Activated CD8-positive, alpha-beta T cell treated with anti-CD3 and anti-CD28 coated beads for 36 hours (primary cell): ENCODE results near the gene DIAPH1. TPM values are rescaled to one million over a fixed set of nuclear protein-coding genes. Genes with fewer than 3 reads are reported as not detected.

Source experiments
- ATAC-seq: fragments of 200-7000 bp; cut with Tn5 transposase; one replicate; pipeline ENCODE4 v1.10.0; 2021; ENCODE audit warnings: mild to moderate bottlenecking, moderate library complexity
- CTCF ChIA-PET: fragments of 350-600 bp; sonication (Branson Sonifier 250); formaldehyde crosslinking; loops from one replicate; lab custom pipeline; 2021; ENCODE audit warnings: antibody characterized with exemption; lab: Charles Lee
- POLR2A ChIA-PET: fragments of 350-600 bp; sonication (Branson Sonifier 250); formaldehyde crosslinking; loops from one replicate; lab custom pipeline; 2021; ENCODE audit warnings: antibody characterized with exemption; lab: Charles Lee
- DNase-seq: peaks from one replicate; pipeline ENCODE4 v3.0.0-alpha.2; 2020
- H3K27ac Mint-ChIP-seq: one replicate; pipeline ENCODE4 v1.8.0; 2021; ENCODE audit warnings: mild to moderate bottlenecking, mixed read lengths
- H3K27me3 Mint-ChIP-seq: one replicate; pipeline ENCODE4 v1.8.0; 2021; ENCODE audit warnings: mixed read lengths
- H3K36me3 Mint-ChIP-seq: one replicate; pipeline ENCODE4 v1.8.0; 2021; ENCODE audit warnings: low read depth, mixed read lengths
- H3K4me1 Mint-ChIP-seq: one replicate; pipeline ENCODE4 v1.8.0; 2021; ENCODE audit warnings: low read depth, mixed read lengths
- H3K4me3 Mint-ChIP-seq: one replicate; pipeline ENCODE4 v1.8.0; 2021; ENCODE audit warnings: mild to moderate bottlenecking, moderate library complexity, mixed read lengths
- H3K9me3 Mint-ChIP-seq: one replicate; pipeline ENCODE4 v1.8.0; 2021; ENCODE audit warnings: mixed read lengths
- CTCF ChIP-seq: fragments of 200-600 bp; IDR thresholded peaks from one replicate; pipeline ENCODE4 v1.8.0; 2022; ENCODE audit warnings: antibody characterized with exemption, mild to moderate bottlenecking
- intact Hi-C: fragments of 100-400 bp; cut with micrococcal nuclease; formaldehyde crosslinking; loops from one replicate; pipeline ENCODE4 v1.10.0; 2022
- total RNA-seq, 2 experiments: library from RNA; stranded (reverse); gene quantifications; one replicate each; pipeline ENCODE4 v1.2.3, GENCODE V29; 2021

DIAPH1 gene
- total RNA-seq, 2 experiments from 2014 or later: 209 to 218 TPM

DNA sequence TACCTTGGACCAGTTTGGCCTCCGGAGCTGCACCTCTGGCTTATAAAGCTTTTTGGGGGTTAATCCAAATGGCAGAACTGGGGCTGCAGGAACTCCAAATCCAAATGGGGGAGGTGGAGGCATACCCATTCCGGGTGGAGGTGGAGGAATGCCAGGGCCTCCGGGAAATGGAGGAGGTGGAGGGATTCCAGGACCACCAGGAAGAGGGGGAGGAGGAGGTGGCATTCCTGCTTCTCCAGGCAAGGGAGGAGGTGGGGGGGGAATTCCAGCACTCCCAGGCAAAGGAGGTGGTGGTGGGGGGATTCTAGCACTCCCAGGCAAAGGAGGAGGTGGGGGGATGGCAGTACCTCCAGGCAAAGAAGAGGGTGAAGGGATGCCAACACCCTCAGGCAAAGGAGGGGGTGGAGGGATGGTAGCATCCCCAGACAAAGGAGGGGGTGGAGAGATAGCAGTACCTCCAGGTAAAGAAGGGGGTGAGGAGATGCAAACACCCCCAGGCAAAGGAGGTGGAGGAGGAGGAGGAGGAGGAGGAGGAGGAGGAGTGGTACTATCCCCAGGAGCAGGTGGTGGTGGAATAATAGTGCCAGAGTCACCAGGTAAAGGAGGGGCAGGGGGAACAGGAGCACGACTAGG, 45.2 kb downstream of the DIAPH1 start:
- H3K9me3 Mint-ChIP-seq: no peaks in the 10 kb centered on the region
- no peak for ATAC-seq
- H3K4me3 Mint-ChIP-seq: no peak overlapping the region
- no peaks in the 10 kb centered on the region for H3K27me3 Mint-ChIP-seq
- POLR2A ChIA-PET: interaction anchor here (0.8 kb wide), 1 partner anchor 9 kb away, joined by 3 read pairs; no protein-coding TSS in a partner anchor
- no peak for DNase-seq
- no peak overlapping the region for H3K27ac Mint-ChIP-seq
- intact Hi-C loops: no loop called here
- CTCF ChIA-PET: interaction anchor here (2.1 to 2.7 kb wide), 2 partner anchors 9 to 16 kb away, joined by 7 to 26 read pairs; no protein-coding TSS in a partner anchor
- TF ChIP-seq CTCF: no peak
- H3K36me3 Mint-ChIP-seq: peaks cover 57% of the 10 kb centered on the region
- no peaks in the 10 kb centered on the region for H3K4me1 Mint-ChIP-seq

DNA sequence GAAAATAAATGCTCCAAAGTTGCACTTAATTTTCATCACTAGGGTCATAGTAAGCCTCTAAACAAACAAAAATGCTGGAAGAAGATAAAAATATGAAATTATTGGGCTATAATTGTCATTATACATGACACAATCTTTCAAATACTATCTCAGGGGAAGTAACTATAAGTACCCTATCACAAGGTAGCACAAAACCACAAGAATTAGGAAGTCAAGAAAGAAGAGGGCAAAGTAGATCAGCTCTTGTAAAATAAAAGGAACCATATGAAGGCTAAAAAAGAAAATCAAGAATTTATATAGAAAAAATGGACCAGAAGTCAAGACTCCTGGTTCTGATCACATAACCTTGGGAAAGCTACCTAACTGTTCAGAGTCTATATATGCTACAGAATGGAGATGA, 48.1 kb downstream of the DIAPH1 start:
- CTCF ChIA-PET: interaction anchor here (1.1 to 1.2 kb wide), 2 partner anchors 10 to 46 kb away, joined by 3 read pairs; no protein-coding TSS in a partner anchor
- Mint-ChIP-seq H3K9me3 (no peaks in the 10 kb centered on the region), H3K4me3 (no peak overlapping the region), H3K27me3 (no peaks in the 10 kb centered on the region), H3K27ac (peak overlapping the region; percentile 0), H3K4me1 (peaks cover 2% of the 10 kb centered on the region), H3K36me3 (peaks cover 44% of the 10 kb centered on the region)
- intact Hi-C loops: no loop called here
- no peak for DNase-seq
- POLR2A ChIA-PET: interaction anchor here (0.6 kb wide), 1 partner anchor 17 kb away, joined by 3 read pairs; no protein-coding TSS in a partner anchor
- TF ChIP-seq CTCF: no peak
- ATAC-seq: no peak

- H3K36me3 Mint-ChIP-seq: peaks cover 57% of the 10 kb centered on the region
- peak; percentile 94 for TF ChIP-seq CTCF
- ATAC-seq (no peak), DNase-seq (no peak)
- no peaks in the 10 kb centered on the region for H3K9me3 Mint-ChIP-seq
- CTCF ChIA-PET: interaction anchor here (0.7 to 3.9 kb wide), 42 partner anchors 9 to 249 kb away, joined by 3 to 69 read pairs (median 6); partner anchors contain the start of genes DIAPH1, HDAC3, PCDHGA10 and PCDHGA11
- peaks cover 20% of the 10 kb centered on the region for H3K4me1 Mint-ChIP-seq
- peak overlapping the region; percentile 29 for H3K27ac Mint-ChIP-seq
- no peaks in the 10 kb centered on the region for H3K27me3 Mint-ChIP-seq
- intact Hi-C loops: loop anchor here (10.0 kb wide), 1 partner anchor 243 kb away; the partner anchor contains the start of gene TAF7
- no peak overlapping the region for H3K4me3 Mint-ChIP-seq
- POLR2A ChIA-PET: interaction anchor here (0.9 kb wide), 1 partner anchor 49 kb away, joined by 3 read pairs; no protein-coding TSS in a partner anchor
Measured at GRCh38 chr5:141567513-141568117, 51.2 kb downstream of the DIAPH1 start.

DNA sequence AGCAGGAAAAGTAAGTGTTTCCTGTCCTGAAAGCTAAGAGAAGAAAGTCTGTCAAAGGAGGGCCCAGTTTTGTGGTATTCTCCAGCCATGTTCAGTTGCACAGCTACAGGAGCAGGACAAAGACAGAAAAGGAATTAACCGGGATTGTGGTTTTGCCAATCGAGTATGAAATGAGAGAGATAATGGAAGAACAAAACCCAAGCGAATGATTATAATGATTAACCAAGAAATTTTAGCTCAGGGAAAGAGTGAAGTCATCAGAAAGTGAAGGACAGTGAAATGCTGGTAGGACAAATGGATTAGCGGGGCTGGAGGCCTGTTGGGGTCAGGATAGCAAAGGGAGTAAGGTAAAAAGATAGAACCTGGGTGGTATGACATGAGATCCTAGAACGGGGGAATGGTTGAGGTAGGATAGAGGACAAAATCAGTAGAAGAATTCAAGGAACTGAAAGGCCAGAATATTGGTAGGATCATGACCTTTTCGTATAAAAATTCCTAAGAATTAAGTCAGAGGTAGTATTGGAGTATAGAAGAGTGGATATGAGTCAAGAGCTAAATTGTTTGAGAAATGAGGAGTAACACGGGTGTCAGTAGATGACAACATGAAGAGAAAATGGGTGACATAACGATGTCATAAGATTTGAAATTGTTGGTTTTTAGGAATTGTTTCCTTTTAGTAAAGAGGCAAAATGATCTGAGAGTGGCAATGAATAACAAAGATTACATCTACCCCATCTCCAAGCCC, 52.8 kb downstream of the DIAPH1 start:
- Mint-ChIP-seq H3K4me1 (peaks cover 22% of the 10 kb centered on the region), H3K36me3 (peaks cover 62% of the 10 kb centered on the region), H3K9me3 (no peaks in the 10 kb centered on the region), H3K27ac (peak overlapping the region; percentile 81), H3K4me3 (no peak overlapping the region), H3K27me3 (no peaks in the 10 kb centered on the region)
- CTCF ChIA-PET: interaction anchor here (0.9 to 3.9 kb wide), 14 partner anchors 8 to 246 kb away, joined by 3 to 69 read pairs (median 14); partner anchors contain the start of genes DIAPH1, PCDHGA10, PCDHGA12 and TAF7
- POLR2A ChIA-PET: no interaction called here
- no peak for ATAC-seq
- no peak for TF ChIP-seq CTCF
- no peak for DNase-seq
- intact Hi-C loops: loop anchor here (10.0 kb wide), 1 partner anchor 241 kb away; the partner anchor contains the start of gene TAF7
